GM23248 (cell line): ENCODE data around the gene OMP. TPM values are rescaled to one million over a fixed set of nuclear protein-coding genes. Genes with fewer than 3 reads are reported as not detected.

ENCODE experiments used
- DNase-seq: peaks from one replicate; pipeline ENCODE4 v3.0.0-alpha.2; 2015
- H2AFZ ChIP-seq: fragments of 200-600 bp; sonication (generic); 2 replicates; pipeline ENCODE4 v1.6.1; 2016; ENCODE audit warnings: antibody characterized with exemption
- H3F3A ChIP-seq: fragments of 200-600 bp; sonication (generic); 2 replicates; pipeline ENCODE4 v1.6.1; 2016; ENCODE audit warnings: mild to moderate bottlenecking, antibody characterized with exemption, mixed run types; ENCODE audit not compliant: insufficient read depth
- H3K27ac ChIP-seq: fragments of 200-600 bp; sonication (generic); 2 replicates; pipeline ENCODE4 v1.5.1; 2016; ENCODE audit warnings: mild to moderate bottlenecking
- H3K27me3 ChIP-seq: fragments of 200-600 bp; sonication (generic); replicated peaks from 2 replicates; pipeline ENCODE4 v1.6.1; 2016; ENCODE audit warnings: mild to moderate bottlenecking; ENCODE audit not compliant: insufficient read depth
- H3K36me3 ChIP-seq: fragments of 200-600 bp; sonication (generic); 2 replicates; pipeline ENCODE4 v1.6.1; 2016; ENCODE audit warnings: low read depth, mild to moderate bottlenecking
- H3K4me1 ChIP-seq: fragments of 200-600 bp; sonication (generic); 2 replicates; pipeline ENCODE4 v1.6.1; 2016; ENCODE audit warnings: mild to moderate bottlenecking; ENCODE audit not compliant: insufficient read depth
- H3K4me2 ChIP-seq: fragments of 200-600 bp; sonication (generic); one replicate; pipeline ENCODE4 v1.6.1; 2016; ENCODE audit warnings: mild to moderate bottlenecking; ENCODE audit not compliant: unreplicated experiment
- H3K4me3 ChIP-seq: fragments of 200-600 bp; sonication (generic); 2 replicates; pipeline ENCODE4 v1.5.1; 2016; ENCODE audit warnings: mild to moderate bottlenecking
- H3K79me2 ChIP-seq: fragments of 200-600 bp; sonication (generic); 2 replicates; pipeline ENCODE4 v1.6.1; 2016; ENCODE audit warnings: mild to moderate bottlenecking; ENCODE audit not compliant: insufficient read depth
- H3K9ac ChIP-seq: fragments of 200-600 bp; sonication (generic); 2 replicates; pipeline ENCODE4 v1.6.1; 2016; ENCODE audit warnings: mild to moderate bottlenecking
- H3K9me2 ChIP-seq: fragments of 200-600 bp; sonication (generic); 2 replicates; pipeline ENCODE4 v1.6.1; 2016; ENCODE audit warnings: mixed run types, mild to moderate bottlenecking, moderate library complexity; ENCODE audit not compliant: insufficient read depth
- H3K9me3 ChIP-seq: fragments of 200-600 bp; sonication (generic); one replicate; pipeline ENCODE4 v1.6.1; 2017; ENCODE audit warnings: low read depth
- H4K20me1 ChIP-seq: fragments of 200-600 bp; sonication (generic); 2 replicates; pipeline ENCODE4 v1.6.0; 2016; ENCODE audit not compliant: insufficient read depth
- EZH2 ChIP-seq: fragments of 200-600 bp; sonication (generic); IDR thresholded peaks from 2 replicates; pipeline ENCODE4 v1.6.1; 2018; ENCODE audit warnings: antibody characterized with exemption, mild to moderate bottlenecking; ENCODE audit not compliant: insufficient read depth, poor library complexity, severe bottlenecking
- EZH2phosphoT487 ChIP-seq: fragments of 200-600 bp; sonication (generic); IDR thresholded peaks from 2 replicates; pipeline ENCODE4 v1.6.1; 2018; ENCODE audit warnings: antibody characterized with exemption, moderate library complexity, mild to moderate bottlenecking, low read depth; ENCODE audit not compliant: insufficient read depth
- WGBS, 2 experiments: methylation state at CpG; one replicate each; pipeline ENCODE4 v1.1.6; 2015 to 2017; ENCODE audit warnings: low lambda C conversion rate in 2 of 2, low coverage in 1 of 2; ENCODE audit errors: missing lambda C conversion rate in 2 of 2; 5-methylcytosine and 5-hydroxymethylcytosine counted together
- in situ Hi-C: fragments of 300-500 bp; cut with MboI; formaldehyde crosslinking; loops from 2 replicates; pipeline ENCODE4 v1.15.0; 2020
- polyA plus RNA-seq: library from polyadenylated mRNA; unstranded; fragments of >200 nt; fragmentation: Nextera tagmentation; extraction: Ambion mirVana; gene quantifications from 2 replicates; pipeline ENCODE4 v1.2.1, GENCODE V29; 2016
- total RNA-seq: library from RNA; depleted of rRNA; stranded (reverse); fragments of >200 nt; shearing (Covaris generic); gene quantifications from 2 replicates; pipeline ENCODE4 v1.2.3, GENCODE V29; 2014

OMP gene
- total and polyA plus RNA-seq, 2 experiments from 2014 or later: not detected

DNA sequence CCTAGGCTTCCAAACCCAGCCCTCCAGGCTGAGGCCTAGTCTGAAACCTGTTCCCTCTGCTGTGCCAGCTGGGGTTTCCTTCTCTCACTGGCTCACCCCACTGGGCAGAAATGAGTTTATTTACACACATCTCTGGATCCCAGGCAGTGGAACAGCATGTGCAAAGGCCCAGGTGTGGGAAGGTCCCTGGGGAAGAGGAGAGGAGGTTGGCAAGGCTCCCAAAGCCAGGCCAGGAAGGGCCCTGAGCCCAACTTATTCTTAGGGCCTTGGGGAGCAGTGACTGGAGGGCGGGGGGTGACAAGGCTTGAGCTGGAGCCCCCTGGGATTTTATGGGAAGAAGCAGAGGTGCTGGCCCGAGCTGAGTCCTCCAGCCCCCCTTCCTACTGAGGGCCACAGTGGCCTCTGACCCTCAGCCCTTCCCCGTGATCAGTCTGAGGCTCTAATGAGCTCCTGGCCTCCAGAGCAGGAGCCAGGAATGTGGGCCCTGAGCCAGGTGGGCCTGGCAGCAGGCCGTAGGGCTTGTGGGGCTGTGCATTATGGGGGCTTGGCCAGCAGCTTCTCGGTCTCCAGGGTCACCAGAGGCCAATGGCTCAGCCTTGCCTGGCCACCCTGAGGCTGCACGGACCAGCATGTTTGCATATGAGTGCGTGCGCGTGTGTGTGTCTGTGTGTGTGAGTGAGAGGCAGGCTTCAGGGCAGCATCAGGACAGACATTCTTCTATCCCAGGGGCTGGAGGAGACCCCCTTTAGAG is 28.3 kb downstream of the OMP start:
- no peaks in the 10 kb centered on the region for H3K27me3 ChIP-seq
- H3K4me1 ChIP-seq: peaks cover 7% of the 10 kb centered on the region; the same call in 1 of the 2 replicates
- no peaks in the 10 kb centered on the region for H3F3A ChIP-seq
- H3K79me2 ChIP-seq: no peaks in the 10 kb centered on the region
- in situ Hi-C loops: no loop called here
- no peak for DNase-seq
- no peak overlapping the region for H3K9ac ChIP-seq
- H2AFZ ChIP-seq: no peak overlapping the region
- H3K4me2 ChIP-seq: no peak overlapping the region
- H3K9me3 ChIP-seq: no peaks in the 10 kb centered on the region
- WGBS, 2 experiments: 80 to 86% methylated on average over 9 of the region's 9 CpGs
- no peaks in the 10 kb centered on the region for H4K20me1 ChIP-seq
- H3K27ac ChIP-seq: no peak overlapping the region
- no peaks in the 10 kb centered on the region for H3K9me2 ChIP-seq
- no peaks in the 10 kb centered on the region for H3K36me3 ChIP-seq
- TF ChIP-seq EZH2phosphoT487: no peak
- no peak for TF ChIP-seq EZH2
- no peak overlapping the region for H3K4me3 ChIP-seq

DNA sequence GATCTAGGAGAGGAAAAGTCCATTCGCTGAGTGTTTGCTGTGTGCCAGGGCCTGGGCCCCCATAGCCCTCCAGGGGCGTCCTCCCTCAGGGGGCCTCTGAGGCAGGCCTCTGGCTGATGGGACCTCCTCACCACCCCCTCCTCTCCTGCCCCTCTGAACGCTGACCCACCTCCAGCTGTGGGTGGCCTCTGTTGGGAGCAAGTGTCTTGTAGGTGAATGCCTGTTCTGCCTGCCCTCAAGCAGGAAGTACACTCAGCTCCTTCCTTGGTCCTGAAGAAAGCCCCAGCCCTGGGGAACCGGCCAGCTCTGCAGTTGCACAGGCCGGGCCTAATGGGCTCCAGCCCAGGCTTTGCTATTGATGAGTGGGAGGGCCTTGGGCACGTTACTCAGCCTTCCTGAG is 28.9 kb downstream of the OMP start:
- WGBS, 2 experiments: 34 to 54% methylated on average over 4 to 6 of the region's 6 CpGs
- Histone ChIP-seq H3K4me3 (no peak overlapping the region), H3K79me2 (no peaks in the 10 kb centered on the region), H3K9me3 (no peaks in the 10 kb centered on the region), H2AFZ (no peak overlapping the region), H3K27me3 (no peaks in the 10 kb centered on the region), H3K4me2 (no peak overlapping the region), H3K9me2 (no peaks in the 10 kb centered on the region), H3K27ac (no peak overlapping the region), H3F3A (no peaks in the 10 kb centered on the region), H4K20me1 (no peaks in the 10 kb centered on the region), H3K9ac (no peak overlapping the region), H3K4me1 (peaks cover 8% of the 10 kb centered on the region; the same call in 1 of the 2 replicates), H3K36me3 (no peaks in the 10 kb centered on the region)
- in situ Hi-C loops: no loop called here
- DNase-seq: no peak
- TF ChIP-seq EZH2 (no peak), EZH2phosphoT487 (no peak)

DNA sequence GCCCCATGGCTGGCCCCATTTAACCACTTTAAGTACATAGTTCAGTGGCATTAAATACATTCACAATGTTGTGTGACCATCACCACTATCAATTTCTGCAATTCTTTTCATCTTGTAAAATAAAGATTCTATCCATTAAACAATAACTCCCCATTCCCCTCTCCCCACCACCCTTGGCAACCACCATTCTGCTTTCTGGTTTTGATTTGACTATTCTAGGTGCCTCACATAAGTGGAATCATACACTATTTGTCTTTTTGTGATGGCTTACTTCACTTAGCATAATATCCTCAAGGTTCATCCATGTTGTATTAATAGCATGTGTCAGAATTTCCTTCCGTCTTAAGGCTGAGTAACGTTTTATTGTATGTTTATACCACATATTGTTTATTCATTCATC is 32.4 kb downstream of the OMP start:
- H3K36me3 ChIP-seq: no peaks in the 10 kb centered on the region
- no peak overlapping the region for H3K27ac ChIP-seq
- in situ Hi-C loops: no loop called here
- H2AFZ ChIP-seq: no peak overlapping the region
- WGBS, 2 experiments: 10 to 13% methylated on average over 2 of the region's 2 CpGs
- no peaks in the 10 kb centered on the region for H3K9me3 ChIP-seq
- H3K79me2 ChIP-seq: no peaks in the 10 kb centered on the region
- H3K4me1 ChIP-seq: peaks cover 5% of the 10 kb centered on the region
- H3F3A ChIP-seq: no peaks in the 10 kb centered on the region
- no peaks in the 10 kb centered on the region for H4K20me1 ChIP-seq
- TF ChIP-seq EZH2: no peak
- TF ChIP-seq EZH2phosphoT487: no peak
- H3K4me3 ChIP-seq: no peak overlapping the region
- H3K4me2 ChIP-seq: no peak overlapping the region
- no peak for DNase-seq
- H3K9ac ChIP-seq: no peak overlapping the region
- H3K27me3 ChIP-seq: no peaks in the 10 kb centered on the region
- H3K9me2 ChIP-seq: no peaks in the 10 kb centered on the region

DNA sequence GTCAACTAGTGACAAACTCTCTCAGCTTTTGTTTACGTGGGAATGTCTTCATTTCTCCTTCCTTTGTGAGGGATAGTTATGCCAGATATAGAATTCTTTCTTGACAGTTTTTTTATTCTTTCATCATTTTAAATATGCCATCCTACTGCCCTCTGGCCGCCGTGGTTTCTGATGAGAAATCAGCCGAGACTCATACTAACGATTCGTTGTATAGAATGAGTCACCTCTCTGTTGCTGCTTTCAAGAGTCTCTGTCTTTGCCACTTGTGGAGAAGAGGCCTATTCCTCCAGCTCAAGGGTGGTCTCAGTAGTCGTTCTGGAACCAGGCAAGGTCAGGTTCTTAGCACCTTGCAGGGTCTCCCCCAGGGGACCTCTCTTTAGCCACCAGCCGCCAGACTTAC is 33.4 kb downstream of the OMP start:
- 0 out of 2 replicates have a peak, but pooled peaks cover 3% of the 10 kb centered on the region for H3F3A ChIP-seq
- no peaks in the 10 kb centered on the region for H3K27me3 ChIP-seq
- in situ Hi-C loops: no loop called here
- H3K4me3 ChIP-seq: no peak overlapping the region
- no peak overlapping the region for H3K4me2 ChIP-seq
- no peak overlapping the region for H2AFZ ChIP-seq
- DNase-seq: peak; percentile 74
- peaks cover 7% of the 10 kb centered on the region for H3K4me1 ChIP-seq
- H3K36me3 ChIP-seq: no peaks in the 10 kb centered on the region
- no peak overlapping the region for H3K27ac ChIP-seq
- no peaks in the 10 kb centered on the region for H4K20me1 ChIP-seq
- no peaks in the 10 kb centered on the region for H3K9me3 ChIP-seq
- H3K79me2 ChIP-seq: no peaks in the 10 kb centered on the region
- no peak for TF ChIP-seq EZH2phosphoT487
- no peak overlapping the region for H3K9ac ChIP-seq
- H3K9me2 ChIP-seq: no peaks in the 10 kb centered on the region
- WGBS, 2 experiments: 38 to 42% methylated on average over 8 of the region's 8 CpGs
